ENCODE data around the gene GRID1. TPM values are rescaled to one million over a fixed set of nuclear protein-coding genes. Genes with fewer than 3 reads are reported as not detected.

GRID1 gene
- total RNA-seq, 1 donor from 2014 or later: 7.1 TPM

- intact Hi-C loops (cut with DNase I): no loop called here
- no peak overlapping the region for H3K4me3 ChIP-seq
- TF ChIP-seq POLR2A (IDR thresholded peaks at IDR 0.05): no peak
- TF ChIP-seq CTCF (IDR thresholded peaks at IDR 0.05): no peak
- TF ChIP-seq POLR2AphosphoS5 (IDR thresholded peaks at IDR 0.05; ENCODE audit: insufficient read depth in 1 of 2, low read depth in 1 of 2): no peak
- H3K27me3 ChIP-seq: no peaks in the 10 kb centered on the region
- H3K27ac ChIP-seq: no peak overlapping the region
- no peaks in the 10 kb centered on the region for H3K36me3 ChIP-seq
- H3K4me1 ChIP-seq: no peaks in the 10 kb centered on the region
- DNase-seq (ENCODE audit: extremely low spot score in 2 of 2): no peak
- no peaks in the 10 kb centered on the region for H3K9me3 ChIP-seq
Measured at GRCh38 chr10:86195521-86196157, 171.0 kb downstream of the GRID1 start.

GRCh38 chr10:86194684-86195083 lies 171.9 kb downstream of the GRID1 start:
- intact Hi-C loops (cut with DNase I): no loop called here
- Histone ChIP-seq H3K36me3 (no peaks in the 10 kb centered on the region), H3K27ac (no peak overlapping the region), H3K27me3 (no peaks in the 10 kb centered on the region), H3K4me1 (no peaks in the 10 kb centered on the region), H3K4me3 (no peak overlapping the region), H3K9me3 (no peaks in the 10 kb centered on the region)
- no peak for DNase-seq (ENCODE audit: extremely low spot score in 2 of 2)
- no peak for TF ChIP-seq POLR2A (IDR thresholded peaks at IDR 0.05)
- TF ChIP-seq CTCF (IDR thresholded peaks at IDR 0.05): no peak
- no peak for TF ChIP-seq POLR2AphosphoS5 (IDR thresholded peaks at IDR 0.05; ENCODE audit: insufficient read depth in 1 of 2, low read depth in 1 of 2)

- DNase-seq (ENCODE audit: extremely low spot score in 2 of 2): no peak
- H3K36me3 ChIP-seq: no peaks in the 10 kb centered on the region
- TF ChIP-seq POLR2AphosphoS5 (IDR thresholded peaks at IDR 0.05; ENCODE audit: insufficient read depth in 1 of 2, low read depth in 1 of 2): no peak
- TF ChIP-seq POLR2A (IDR thresholded peaks at IDR 0.05): no peak
- TF ChIP-seq CTCF (IDR thresholded peaks at IDR 0.05): no peak
- H3K4me3 ChIP-seq: no peak overlapping the region
- intact Hi-C loops (cut with DNase I): no loop called here
- no peak overlapping the region for H3K27ac ChIP-seq
- no peaks in the 10 kb centered on the region for H3K9me3 ChIP-seq
- no peaks in the 10 kb centered on the region for H3K4me1 ChIP-seq
- no peaks in the 10 kb centered on the region for H3K27me3 ChIP-seq
Measured at GRCh38 chr10:86193841-86194240, 172.8 kb downstream of the GRID1 start.

- TF ChIP-seq CTCF (IDR thresholded peaks at IDR 0.05) (no peak), POLR2A (IDR thresholded peaks at IDR 0.05) (no peak), POLR2AphosphoS5 (IDR thresholded peaks at IDR 0.05; ENCODE audit: insufficient read depth in 1 of 2, low read depth in 1 of 2) (no peak)
- Histone ChIP-seq H3K4me3 (no peak overlapping the region), H3K36me3 (no peaks in the 10 kb centered on the region), H3K9me3 (no peaks in the 10 kb centered on the region), H3K27ac (no peak overlapping the region), H3K4me1 (no peaks in the 10 kb centered on the region), H3K27me3 (no peaks in the 10 kb centered on the region)
- intact Hi-C loops (cut with DNase I): no loop called here
- no peak for DNase-seq (ENCODE audit: extremely low spot score in 2 of 2)
Measured at GRCh38 chr10:86192691-86193090, 173.9 kb downstream of the GRID1 start.

- no peak overlapping the region for H3K27ac ChIP-seq
- H3K36me3 ChIP-seq: no peaks in the 10 kb centered on the region
- TF ChIP-seq POLR2A (IDR thresholded peaks at IDR 0.05): no peak
- no peak for TF ChIP-seq CTCF (IDR thresholded peaks at IDR 0.05)
- no peak for TF ChIP-seq POLR2AphosphoS5 (IDR thresholded peaks at IDR 0.05; ENCODE audit: insufficient read depth in 1 of 2, low read depth in 1 of 2)
- no peaks in the 10 kb centered on the region for H3K9me3 ChIP-seq
- H3K4me1 ChIP-seq: no peaks in the 10 kb centered on the region
- H3K4me3 ChIP-seq: no peak overlapping the region
- no peak for DNase-seq (ENCODE audit: extremely low spot score in 2 of 2)
- intact Hi-C loops (cut with DNase I): no loop called here
- no peaks in the 10 kb centered on the region for H3K27me3 ChIP-seq
Measured at GRCh38 chr10:86192147-86192546, 174.4 kb downstream of the GRID1 start.
